ENCODE measurements around the gene MED13L. TPM values are rescaled to one million over a fixed set of nuclear protein-coding genes. Genes with fewer than 3 reads are reported as not detected.
A peak's percentile ranks its signal among the peaks of the same experiment; 100 is the strongest.

MED13L gene
- total RNA-seq, 1 donor from 2014 or later: 117 TPM

DNA sequence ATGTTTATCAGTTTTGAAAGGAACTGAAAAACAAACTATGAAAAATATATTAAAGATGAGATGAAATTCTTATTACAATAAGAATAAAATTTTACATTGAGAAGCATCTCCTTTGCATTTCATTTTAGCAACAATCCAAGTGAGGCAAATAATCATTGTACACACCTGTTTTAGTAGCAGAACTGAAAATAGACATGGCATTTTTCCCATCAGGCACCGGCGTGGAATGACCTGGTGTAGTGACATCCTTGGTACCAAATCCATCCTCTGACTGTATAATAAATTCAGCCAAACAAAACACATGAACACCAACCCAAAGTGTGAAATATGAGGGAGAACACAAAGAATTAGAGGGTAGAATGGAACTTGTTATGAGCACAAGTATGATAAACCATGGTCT is 271.4 kb downstream of the MED13L start:
- intact Hi-C loops (cut with DNase I): no loop called here
- H3K4me3 ChIP-seq: no peak overlapping the region
- H3K27ac ChIP-seq: no peak overlapping the region
- TF ChIP-seq, protein P1, sequence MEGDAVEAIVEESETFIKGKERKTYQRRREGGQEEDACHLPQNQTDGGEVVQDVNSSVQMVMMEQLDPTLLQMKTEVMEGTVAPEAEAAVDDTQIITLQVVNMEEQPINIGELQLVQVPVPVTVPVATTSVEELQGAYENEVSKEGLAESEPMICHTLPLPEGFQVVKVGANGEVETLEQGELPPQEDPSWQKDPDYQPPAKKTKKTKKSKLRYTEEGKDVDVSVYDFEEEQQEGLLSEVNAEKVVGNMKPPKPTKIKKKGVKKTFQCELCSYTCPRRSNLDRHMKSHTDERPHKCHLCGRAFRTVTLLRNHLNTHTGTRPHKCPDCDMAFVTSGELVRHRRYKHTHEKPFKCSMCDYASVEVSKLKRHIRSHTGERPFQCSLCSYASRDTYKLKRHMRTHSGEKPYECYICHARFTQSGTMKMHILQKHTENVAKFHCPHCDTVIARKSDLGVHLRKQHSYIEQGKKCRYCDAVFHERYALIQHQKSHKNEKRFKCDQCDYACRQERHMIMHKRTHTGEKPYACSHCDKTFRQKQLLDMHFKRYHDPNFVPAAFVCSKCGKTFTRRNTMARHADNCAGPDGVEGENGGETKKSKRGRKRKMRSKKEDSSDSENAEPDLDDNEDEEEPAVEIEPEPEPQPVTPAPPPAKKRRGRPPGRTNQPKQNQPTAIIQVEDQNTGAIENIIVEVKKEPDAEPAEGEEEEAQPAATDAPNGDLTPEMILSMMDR (IDR thresholded peaks at IDR 0.05): no peak
- H3K27me3 ChIP-seq: no peaks in the 10 kb centered on the region
- peaks cover 0 to 2% of the 10 kb centered on the region in 2 donors for H3K4me1 ChIP-seq
- H3K9me3 ChIP-seq: no peaks in the 10 kb centered on the region
- peaks cover 29 to 60% of the 10 kb centered on the region in 2 donors for H3K36me3 ChIP-seq
- no peak for DNase-seq (ENCODE audit: low spot score in 2 of 2)

DNA sequence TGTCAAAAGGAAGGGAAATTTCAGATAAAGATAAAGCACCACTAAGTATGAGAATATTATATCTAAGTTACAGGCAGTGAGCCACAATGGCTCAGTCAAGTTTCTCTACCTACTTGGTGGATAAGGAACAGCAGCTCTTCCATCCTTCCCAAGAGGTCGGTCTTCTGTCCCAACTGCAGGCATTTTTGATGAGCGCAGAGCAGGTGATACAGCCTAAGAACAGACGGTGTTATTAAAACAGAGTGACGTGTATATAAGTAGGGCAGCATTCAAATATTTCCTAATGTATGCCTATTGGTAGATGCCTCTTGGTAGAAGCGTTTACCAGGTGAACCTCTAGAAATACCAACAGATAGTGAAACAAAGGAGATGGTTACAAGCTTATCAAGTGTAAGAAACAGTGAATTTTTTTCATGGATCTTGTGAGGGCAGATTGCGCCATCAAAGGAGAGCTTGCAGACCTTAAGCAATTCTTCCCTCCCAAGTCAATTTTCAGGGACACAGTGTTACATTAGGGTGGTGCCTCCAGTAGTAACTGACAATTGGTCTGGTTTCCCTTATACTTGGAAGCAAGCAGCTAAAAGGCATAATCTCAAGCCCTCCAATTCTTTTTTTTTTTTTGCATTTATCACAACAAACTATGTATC is 274.5 kb downstream of the MED13L start:
- TF ChIP-seq, protein P1 (IDR thresholded peaks at IDR 0.05): no peak
- intact Hi-C loops (cut with DNase I): no loop called here
- Histone ChIP-seq H3K27me3 (no peaks in the 10 kb centered on the region), H3K36me3 (peaks cover 10 to 46% of the 10 kb centered on the region in 2 donors), H3K4me1 (peaks cover 0 to 12% of the 10 kb centered on the region in 2 donors), H3K9me3 (no peaks in the 10 kb centered on the region), H3K27ac (no peak overlapping the region), H3K4me3 (no peak overlapping the region)
- DNase-seq (ENCODE audit: low spot score in 2 of 2): no peak

DNA sequence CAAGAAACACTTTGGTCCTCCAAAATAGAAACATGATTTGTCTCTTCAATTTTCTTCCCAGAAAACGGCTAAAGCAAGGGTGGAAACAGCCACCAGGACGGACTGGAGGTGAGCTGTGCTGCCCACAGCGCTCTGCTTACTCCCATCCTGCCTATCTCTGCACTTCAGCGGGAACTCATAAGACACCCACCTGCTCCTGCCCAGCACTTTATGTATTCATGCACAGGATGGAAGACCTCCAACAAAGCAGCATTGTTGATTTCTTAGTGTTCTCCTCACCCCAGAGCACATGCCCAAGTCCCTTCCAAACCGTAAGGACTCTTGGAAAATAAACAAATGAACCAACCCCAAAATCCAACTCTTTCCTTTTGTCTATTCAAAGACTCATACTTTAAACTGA is 277.2 kb downstream of the MED13L start:
- no peak for DNase-seq (ENCODE audit: low spot score in 2 of 2)
- Histone ChIP-seq H3K27me3 (no peaks in the 10 kb centered on the region), H3K9me3 (no peaks in the 10 kb centered on the region), H3K4me3 (no peak overlapping the region), H3K27ac (no peak overlapping the region), H3K4me1 (peaks cover 0 to 12% of the 10 kb centered on the region in 2 donors), H3K36me3 (peaks cover 21 to 40% of the 10 kb centered on the region in 2 donors)
- TF ChIP-seq, protein P1 (IDR thresholded peaks at IDR 0.05): no peak
- intact Hi-C loops (cut with DNase I): no loop called here

GRCh38 chr12:115999582-115999981 is 277.9 kb downstream of the MED13L start:
- peaks cover 24 to 41% of the 10 kb centered on the region in 2 donors for H3K36me3 ChIP-seq
- intact Hi-C loops (cut with DNase I): loop anchor here (2.0 to 10.0 kb wide), 4 partner anchors 277 to 709 kb away; partner anchors contain the start of gene MED13L
- TF ChIP-seq, protein P1 (IDR thresholded peaks at IDR 0.05): no peak
- H3K4me1 ChIP-seq: peaks cover 0 to 12% of the 10 kb centered on the region in 2 donors
- no peaks in the 10 kb centered on the region for H3K9me3 ChIP-seq
- DNase-seq (ENCODE audit: low spot score in 2 of 2): no peak
- H3K27me3 ChIP-seq: no peaks in the 10 kb centered on the region
- H3K4me3 ChIP-seq: no peak overlapping the region
- no peak overlapping the region for H3K27ac ChIP-seq

- DNase-seq (ENCODE audit: low spot score in 2 of 2): no peak
- Histone ChIP-seq H3K4me3 (no peak overlapping the region), H3K36me3 (peaks cover 24 to 47% of the 10 kb centered on the region in 2 donors), H3K27me3 (no peaks in the 10 kb centered on the region), H3K27ac (peak overlapping the region in 1 of 2 donors; percentile 22), H3K9me3 (no peaks in the 10 kb centered on the region), H3K4me1 (peaks cover 0 to 10% of the 10 kb centered on the region in 2 donors)
- TF ChIP-seq, protein P1 (IDR thresholded peaks at IDR 0.05): no peak
- intact Hi-C loops (cut with DNase I): loop anchor here (2.0 to 10.0 kb wide), 4 partner anchors 278 to 710 kb away; partner anchors contain the start of gene MED13L
Observed at GRCh38 chr12:115998794-115999478, 278.6 kb downstream of the MED13L start.

Data from ascending aorta (tissue), 2 donors.